Liver (tissue), 9 donors: Measurements from ENCODE around the gene EOLA2. TPM values are rescaled to one million over a fixed set of nuclear protein-coding genes. Genes with fewer than 3 reads are reported as not detected.

Experiments used
- DNase-seq: peaks from one replicate; pipeline ENCODE4 v3.0.0-alpha.2; 2017; ENCODE audit warnings: low spot score
- H3K27ac ChIP-seq, 2 donors: one replicate each; pipeline ENCODE4 v1.7.0; 2013; ENCODE audit warnings: inconsistent platforms in 2 of 2, low read length in 2 of 2, control low read depth in 1 of 2, low read depth in 1 of 2, mild to moderate bottlenecking in 1 of 2
- H3K27me3 ChIP-seq, 4 donors: one replicate each; pipeline versions ENCODE4 v1.6.1 to v1.7.0; 2013; ENCODE audit warnings: low read length in 3 of 4, inconsistent platforms in 1 of 4, mild to moderate bottlenecking in 1 of 4, moderate library complexity in 1 of 4; ENCODE audit not compliant: control insufficient read depth in 4 of 4, insufficient read depth in 4 of 4
- H3K36me3 ChIP-seq, 4 donors: one replicate each; pipeline versions ENCODE4 v1.6.1 to v1.7.0; 2013; ENCODE audit warnings: low read length in 3 of 4, mild to moderate bottlenecking in 3 of 4, low read depth in 1 of 4, moderate library complexity in 1 of 4; ENCODE audit not compliant: control insufficient read depth in 4 of 4, insufficient read depth in 3 of 4
- H3K4me1 ChIP-seq, 4 donors: one replicate each; pipeline versions ENCODE4 v1.6.1 to v1.7.0; 2013; ENCODE audit warnings: low read length in 3 of 4, mild to moderate bottlenecking in 3 of 4, moderate library complexity in 1 of 4; ENCODE audit not compliant: control insufficient read depth in 4 of 4, insufficient read depth in 4 of 4
- H3K4me3 ChIP-seq, 3 donors: one replicate each; pipeline versions ENCODE4 v1.6.1 to v1.7.0; 2013; ENCODE audit warnings: low read length in 3 of 3, control low read depth in 1 of 3, low read depth in 1 of 3, mild to moderate bottlenecking in 1 of 3
- H3K9ac ChIP-seq, 2 donors: one replicate each; pipeline ENCODE4 v1.7.0; 2013; ENCODE audit warnings: low read length in 2 of 2, mild to moderate bottlenecking in 2 of 2, moderate library complexity in 2 of 2, control low read depth in 1 of 2, low read depth in 1 of 2
- H3K9me3 ChIP-seq, 4 donors: one replicate each; pipeline versions ENCODE4 v1.6.1 to v1.7.0; 2013; ENCODE audit warnings: low read length in 3 of 4; ENCODE audit not compliant: control insufficient read depth in 4 of 4
- ATF3 ChIP-seq: IDR thresholded peaks from 2 replicates; pipeline ENCODE4 v1.6.1; 2016; ENCODE audit warnings: antibody characterized with exemption
- CTCF ChIP-seq: fragments of 150-350 bp; IDR thresholded peaks from 2 replicates; pipeline ENCODE4 v1.5.1; 2017; ENCODE audit warnings: improper control_type of control experiment, low read depth, low read length; ENCODE audit not compliant: missing input control
- EGR1 ChIP-seq, 2 donors: IDR thresholded peaks; 2 replicates each; pipeline ENCODE4 v1.6.1; 2016 to 2018; ENCODE audit warnings: antibody characterized with exemption in 2 of 2, low read depth in 2 of 2
- FOXA1 ChIP-seq: IDR thresholded peaks from 2 replicates; pipeline ENCODE4 v1.6.1; 2016; ENCODE audit warnings: antibody characterized with exemption
- FOXA2 ChIP-seq: IDR thresholded peaks from 2 replicates; pipeline ENCODE4 v1.6.1; 2016; ENCODE audit warnings: antibody characterized with exemption
- GABPA ChIP-seq, 2 donors: IDR thresholded peaks in 1 of 2; conservative IDR thresholded peaks in 1 of 2; 2 replicates each; pipeline ENCODE4 v1.6.1; 2016; ENCODE audit warnings: antibody characterized with exemption in 2 of 2, mild to moderate bottlenecking in 1 of 2, moderate library complexity in 1 of 2
- HNF4A ChIP-seq, 2 donors: conservative IDR thresholded peaks; 2 replicates each; pipeline ENCODE4 v1.6.1; 2016; ENCODE audit warnings: antibody characterized with exemption in 2 of 2, mild to moderate bottlenecking in 2 of 2
- HNF4G ChIP-seq: IDR thresholded peaks from 2 replicates; pipeline ENCODE4 v1.6.1; 2016; ENCODE audit warnings: antibody characterized with exemption
- JUND ChIP-seq, 2 donors: IDR thresholded peaks; 2 replicates each; pipeline ENCODE4 v1.6.1; 2016; ENCODE audit warnings: antibody characterized with exemption in 2 of 2
- NR2F2 ChIP-seq: IDR thresholded peaks from 2 replicates; pipeline ENCODE4 v1.6.1; 2016; ENCODE audit warnings: antibody characterized with exemption
- RAD21 ChIP-seq, 2 donors: IDR thresholded peaks; 2 replicates each; pipeline ENCODE4 v1.6.1; 2016; ENCODE audit warnings: antibody characterized with exemption in 2 of 2, mild to moderate bottlenecking in 2 of 2
- RXRA ChIP-seq, 2 donors: IDR thresholded peaks; 2 replicates each; pipeline ENCODE4 v1.6.1; 2017 to 2018; ENCODE audit warnings: antibody characterized with exemption in 2 of 2, mild to moderate bottlenecking in 1 of 2
- SP1 ChIP-seq: IDR thresholded peaks from 2 replicates; pipeline ENCODE4 v1.6.1; 2018; ENCODE audit warnings: antibody characterized with exemption, mild to moderate bottlenecking
- TAF1 ChIP-seq: conservative IDR thresholded peaks from 2 replicates; pipeline ENCODE4 v1.6.1; 2016; ENCODE audit warnings: antibody characterized with exemption, mild to moderate bottlenecking
- YY1 ChIP-seq: IDR thresholded peaks from 2 replicates; pipeline ENCODE4 v1.6.1; 2016; ENCODE audit warnings: antibody characterized with exemption, mild to moderate bottlenecking
- WGBS: extraction: QIAGEN DNeasy Blood & Tissue Kit; methylation state at CpG from one replicate; pipeline ENCODE4 v1.1.7; 2013; 5-methylcytosine and 5-hydroxymethylcytosine counted together
- polyA plus RNA-seq, 2 donors: library from polyadenylated mRNA; stranded (reverse) in 1 of 2; unstranded in 1 of 2; fragments of 200-250 nt in 1 of 2; fragments of >200 nt in 1 of 2; fragmentation: Nextera tagmentation in 1 of 2; extraction: Ambion mirVana in 1 of 2; gene quantifications; one replicate each; pipeline versions ENCODE4 v1.2.1 to v1.2.3, GENCODE V29; 2013 to 2015
- total RNA-seq, 2 donors: library from RNA; depleted of rRNA; stranded (reverse); fragments of >200 nt; gene quantifications; one replicate each; pipeline ENCODE4 v1.2.3, GENCODE V29; 2014
- TF ChIP-seq, protein P1 (sequence below): IDR thresholded peaks from 2 replicates; pipeline ENCODE4 v1.6.1; 2016; ENCODE audit warnings: antibody characterized with exemption
- TF ChIP-seq, protein P2 (sequence below): IDR thresholded peaks from 2 replicates; pipeline ENCODE4 v1.6.1; 2016; ENCODE audit warnings: antibody characterized with exemption
- TF ChIP-seq, protein P3 (sequence below): IDR thresholded peaks from 2 replicates; pipeline ENCODE4 v1.6.1; 2016; ENCODE audit warnings: antibody characterized with exemption, mild to moderate bottlenecking
- donor health status: healthy.
- donor health status: healthy.
- donor health status: healthy.
- donor health status: healthy.
- donor health status: healthy.

EOLA2 gene
- total and polyA plus RNA-seq, 4 donors = 10.5 to 22.7 (median 15.6) TPM

DNA sequence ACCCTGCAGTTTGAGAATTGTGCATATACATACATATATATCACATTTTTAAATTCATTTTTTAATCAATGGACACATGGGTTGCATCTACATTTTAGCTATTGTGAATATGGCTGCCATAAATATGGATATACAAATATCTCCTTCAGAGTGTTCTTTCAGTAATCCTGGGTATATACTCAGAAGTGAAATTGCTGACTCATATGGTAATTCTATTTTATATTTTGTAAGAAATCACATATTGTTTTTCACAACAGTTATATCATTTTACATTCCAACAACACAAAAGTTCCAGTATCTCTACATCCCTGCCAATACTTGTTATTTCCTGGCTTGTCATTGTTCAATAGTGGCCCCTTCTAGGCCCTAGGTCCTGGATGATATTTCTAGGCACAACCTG lies 29.6 kb downstream of the EOLA2 start:
- TF ChIP-seq TAF1 (no peak), ATF3 (no peak), RXRA (IDR thresholded peaks at IDR 0.05) (no peak), HNF4A (conservative IDR thresholded peaks at IDR 0.05) (no peak), EGR1 (IDR thresholded peaks at IDR 0.05; ENCODE audit: low read depth in 2 of 2) (no peak), JUND (IDR thresholded peaks at IDR 0.05) (no peak), RAD21 (IDR thresholded peaks at IDR 0.05) (no peak), FOXA1 (no peak), FOXA2 (no peak), HNF4G (no peak), SP1 (no peak), NR2F2 (no peak), YY1 (no peak)
- TF ChIP-seq, protein P1, sequence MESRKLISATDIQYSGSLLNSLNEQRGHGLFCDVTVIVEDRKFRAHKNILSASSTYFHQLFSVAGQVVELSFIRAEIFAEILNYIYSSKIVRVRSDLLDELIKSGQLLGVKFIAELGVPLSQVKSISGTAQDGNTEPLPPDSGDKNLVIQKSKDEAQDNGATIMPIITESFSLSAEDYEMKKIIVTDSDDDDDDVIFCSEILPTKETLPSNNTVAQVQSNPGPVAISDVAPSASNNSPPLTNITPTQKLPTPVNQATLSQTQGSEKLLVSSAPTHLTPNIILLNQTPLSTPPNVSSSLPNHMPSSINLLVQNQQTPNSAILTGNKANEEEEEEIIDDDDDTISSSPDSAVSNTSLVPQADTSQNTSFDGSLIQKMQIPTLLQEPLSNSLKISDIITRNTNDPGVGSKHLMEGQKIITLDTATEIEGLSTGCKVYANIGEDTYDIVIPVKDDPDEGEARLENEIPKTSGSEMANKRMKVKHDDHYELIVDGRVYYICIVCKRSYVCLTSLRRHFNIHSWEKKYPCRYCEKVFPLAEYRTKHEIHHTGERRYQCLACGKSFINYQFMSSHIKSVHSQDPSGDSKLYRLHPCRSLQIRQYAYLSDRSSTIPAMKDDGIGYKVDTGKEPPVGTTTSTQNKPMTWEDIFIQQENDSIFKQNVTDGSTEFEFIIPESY = no peak
- Histone ChIP-seq H3K9me3 (peaks cover 0 to 2% (median 0%) of the 10 kb centered on the region in 4 donors), H3K4me3 (no peak overlapping the region), H3K4me1 (no peaks in the 10 kb centered on the region), H3K9ac (no peak overlapping the region), H3K27me3 (no peaks in the 10 kb centered on the region), H3K27ac (no peak overlapping the region), H3K36me3 (no peaks in the 10 kb centered on the region)
- DNase-seq = no peak

GRCh38 chrX:149908308-149908707 lies 30.0 kb downstream of the EOLA2 start:
- Histone ChIP-seq H3K4me3 (no peak overlapping the region), H3K27ac (no peak overlapping the region), H3K9me3 (peaks cover 0 to 2% (median 0%) of the 10 kb centered on the region in 4 donors), H3K4me1 (no peaks in the 10 kb centered on the region), H3K27me3 (no peaks in the 10 kb centered on the region), H3K36me3 (no peaks in the 10 kb centered on the region), H3K9ac (no peak overlapping the region)
- 96% methylated on average over 3 of the region's 3 CpGs for WGBS
- no peak for TF ChIP-seq TAF1
- TF ChIP-seq FOXA2 = no peak
- no peak for TF ChIP-seq NR2F2
- TF ChIP-seq, protein P2, sequence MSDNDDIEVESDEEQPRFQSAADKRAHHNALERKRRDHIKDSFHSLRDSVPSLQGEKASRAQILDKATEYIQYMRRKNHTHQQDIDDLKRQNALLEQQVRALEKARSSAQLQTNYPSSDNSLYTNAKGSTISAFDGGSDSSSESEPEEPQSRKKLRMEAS = no peak
- TF ChIP-seq GABPA (IDR thresholded peaks at IDR 0.05 in 1 of 2, conservative IDR thresholded peaks at IDR 0.05 in 1 of 2) = no peak
- no peak for TF ChIP-seq HNF4G
- no peak for TF ChIP-seq YY1
- no peak for TF ChIP-seq EGR1 (IDR thresholded peaks at IDR 0.05; ENCODE audit: low read depth in 2 of 2)
- TF ChIP-seq, protein P1 = no peak
- TF ChIP-seq FOXA1 = no peak
- no peak for TF ChIP-seq RXRA (IDR thresholded peaks at IDR 0.05)
- no peak for TF ChIP-seq JUND (IDR thresholded peaks at IDR 0.05)
- TF ChIP-seq SP1 = no peak
- TF ChIP-seq HNF4A (conservative IDR thresholded peaks at IDR 0.05) = no peak
- no peak for TF ChIP-seq CTCF
- no peak for TF ChIP-seq ATF3
- TF ChIP-seq RAD21 (IDR thresholded peaks at IDR 0.05) = no peak
- TF ChIP-seq, protein P3, sequence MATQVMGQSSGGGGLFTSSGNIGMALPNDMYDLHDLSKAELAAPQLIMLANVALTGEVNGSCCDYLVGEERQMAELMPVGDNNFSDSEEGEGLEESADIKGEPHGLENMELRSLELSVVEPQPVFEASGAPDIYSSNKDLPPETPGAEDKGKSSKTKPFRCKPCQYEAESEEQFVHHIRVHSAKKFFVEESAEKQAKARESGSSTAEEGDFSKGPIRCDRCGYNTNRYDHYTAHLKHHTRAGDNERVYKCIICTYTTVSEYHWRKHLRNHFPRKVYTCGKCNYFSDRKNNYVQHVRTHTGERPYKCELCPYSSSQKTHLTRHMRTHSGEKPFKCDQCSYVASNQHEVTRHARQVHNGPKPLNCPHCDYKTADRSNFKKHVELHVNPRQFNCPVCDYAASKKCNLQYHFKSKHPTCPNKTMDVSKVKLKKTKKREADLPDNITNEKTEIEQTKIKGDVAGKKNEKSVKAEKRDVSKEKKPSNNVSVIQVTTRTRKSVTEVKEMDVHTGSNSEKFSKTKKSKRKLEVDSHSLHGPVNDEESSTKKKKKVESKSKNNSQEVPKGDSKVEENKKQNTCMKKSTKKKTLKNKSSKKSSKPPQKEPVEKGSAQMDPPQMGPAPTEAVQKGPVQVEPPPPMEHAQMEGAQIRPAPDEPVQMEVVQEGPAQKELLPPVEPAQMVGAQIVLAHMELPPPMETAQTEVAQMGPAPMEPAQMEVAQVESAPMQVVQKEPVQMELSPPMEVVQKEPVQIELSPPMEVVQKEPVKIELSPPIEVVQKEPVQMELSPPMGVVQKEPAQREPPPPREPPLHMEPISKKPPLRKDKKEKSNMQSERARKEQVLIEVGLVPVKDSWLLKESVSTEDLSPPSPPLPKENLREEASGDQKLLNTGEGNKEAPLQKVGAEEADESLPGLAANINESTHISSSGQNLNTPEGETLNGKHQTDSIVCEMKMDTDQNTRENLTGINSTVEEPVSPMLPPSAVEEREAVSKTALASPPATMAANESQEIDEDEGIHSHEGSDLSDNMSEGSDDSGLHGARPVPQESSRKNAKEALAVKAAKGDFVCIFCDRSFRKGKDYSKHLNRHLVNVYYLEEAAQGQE = no peak
- no peak for DNase-seq
